NOMO-1 treated with DMSO at 0.1 percent for 48 hours (cell line): ENCODE data around the gene TRMT61A.

Source experiments
- DNase-seq: peaks from one replicate; lab custom pipeline; 2025; ENCODE audit not compliant: unreplicated experiment; lab: John Stamatoyannopoulos, UW

Gene TRMT61A

DNA sequence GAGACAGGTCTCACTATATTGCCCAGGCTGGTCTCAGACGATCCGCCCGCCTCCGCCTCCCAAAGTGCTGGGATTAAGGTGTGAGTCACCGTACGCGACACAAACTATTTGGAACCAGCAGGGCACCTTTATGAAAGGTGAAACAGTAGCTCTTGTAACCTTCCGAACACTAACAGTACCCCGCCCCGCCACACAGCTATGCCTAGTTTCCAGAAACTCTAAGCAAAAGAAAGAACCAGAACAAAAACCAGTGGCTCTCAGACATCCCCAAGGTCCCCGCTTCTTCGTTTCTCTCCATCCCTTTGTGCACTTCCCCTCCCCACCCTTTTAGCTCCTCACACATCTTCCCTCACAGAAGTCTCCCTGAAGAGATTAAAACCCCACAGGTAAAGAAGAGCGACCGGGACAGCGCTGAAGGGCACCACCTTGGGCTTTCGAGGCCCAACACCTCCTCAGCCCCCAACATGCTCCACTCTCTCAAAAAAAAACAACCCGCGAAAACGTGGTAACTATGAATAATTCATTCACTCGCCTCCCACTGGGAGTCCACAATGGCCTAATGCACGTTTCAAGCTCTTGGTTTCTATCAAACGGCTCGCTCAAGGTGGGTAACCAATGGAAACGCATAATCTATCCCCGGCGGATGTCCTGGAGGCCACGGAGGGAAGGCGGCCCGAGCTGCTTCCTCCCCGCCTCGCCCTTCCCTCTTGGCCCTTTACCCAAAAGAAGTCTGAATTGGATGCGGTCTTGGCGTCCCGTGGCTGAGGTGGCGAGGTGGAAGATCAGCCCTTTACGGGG lies 32.6 kb downstream of the TRMT61A start:
- peak; percentile 34 for DNase-seq

- DNase-seq = no peak
These were observed 33.1 kb downstream of the TRMT61A start for GRCh38 chr14:103562179-103562428.

DNA sequence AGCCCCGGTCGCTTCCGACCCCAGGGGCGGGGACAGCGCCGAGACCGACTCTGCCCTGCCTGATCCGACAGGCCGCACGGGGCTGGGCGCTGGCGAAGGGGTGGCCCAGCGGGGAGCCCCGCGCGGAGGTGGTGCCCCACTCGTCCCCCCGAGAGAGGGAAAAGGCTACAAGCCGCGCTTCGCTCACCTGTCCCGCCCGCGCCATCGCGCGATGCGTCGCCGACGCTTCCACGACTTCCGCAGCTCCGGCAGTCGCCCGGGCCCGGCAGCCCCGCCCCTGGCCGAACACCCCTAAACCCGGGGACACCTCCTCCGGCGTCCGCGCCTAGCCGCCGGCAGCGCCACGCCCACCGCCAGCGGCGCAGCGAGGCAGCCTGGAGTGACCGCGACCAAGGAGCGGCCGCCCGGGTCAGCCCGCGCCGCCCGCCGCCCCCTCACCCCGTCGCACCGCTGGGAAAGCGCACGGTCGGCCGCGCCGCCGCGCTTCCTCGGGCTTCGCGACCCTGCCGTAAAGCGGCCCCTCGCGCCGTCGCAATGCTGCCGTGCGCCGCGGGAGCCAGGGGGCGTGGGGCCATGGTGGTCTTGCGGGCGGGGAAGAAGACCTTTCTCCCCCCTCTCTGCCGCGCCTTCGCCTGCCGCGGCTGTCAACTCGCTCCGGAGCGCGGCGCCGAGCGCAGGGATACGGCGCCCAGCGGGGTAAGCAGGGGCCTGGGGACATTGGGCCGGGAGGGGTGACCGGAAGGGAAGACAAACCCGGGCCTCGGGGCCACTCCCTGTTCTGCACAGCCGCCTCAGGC lies 33.6 kb downstream of the TRMT61A start, which contains the start of the genes BAG5 and COA8:
BAG5 (minus strand) TSS at position 229 of the 797 bp plus-strand sequence. CDS start 1,493 bp downstream, outside the sequence.
COA8 (plus strand) TSS at position 532 of the 797 bp plus-strand sequence; CDS start at position 574, 42 bp downstream.
- peak; percentile 70 for DNase-seq

- DNase-seq = no peak
These were observed 34.2 kb downstream of the TRMT61A start for GRCh38 chr14:103563226-103563620.

GRCh38 chr14:103563844-103564505 lies 35.0 kb downstream of the TRMT61A start:
- DNase-seq = no peak

DNA sequence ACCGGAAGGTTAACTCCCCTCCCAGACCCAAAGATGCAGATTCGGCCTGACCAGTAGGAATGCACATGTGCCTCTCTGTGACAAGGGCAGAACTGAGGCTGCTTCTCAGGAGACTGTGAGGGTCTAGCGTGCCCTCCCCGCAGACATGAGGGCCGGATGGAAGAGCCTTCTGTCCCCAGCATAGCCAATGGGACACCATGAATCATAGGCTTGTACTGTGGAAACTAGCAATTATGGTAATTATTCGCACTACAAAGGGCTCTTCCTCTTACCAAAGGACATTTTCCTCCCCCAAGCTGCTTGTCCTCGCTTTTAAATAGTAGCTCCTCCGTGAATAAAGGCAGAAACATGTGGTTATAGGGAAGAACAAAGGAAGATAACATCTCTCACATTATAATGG lies 40.0 kb downstream of the TRMT61A start:
- no peak for DNase-seq

DNA sequence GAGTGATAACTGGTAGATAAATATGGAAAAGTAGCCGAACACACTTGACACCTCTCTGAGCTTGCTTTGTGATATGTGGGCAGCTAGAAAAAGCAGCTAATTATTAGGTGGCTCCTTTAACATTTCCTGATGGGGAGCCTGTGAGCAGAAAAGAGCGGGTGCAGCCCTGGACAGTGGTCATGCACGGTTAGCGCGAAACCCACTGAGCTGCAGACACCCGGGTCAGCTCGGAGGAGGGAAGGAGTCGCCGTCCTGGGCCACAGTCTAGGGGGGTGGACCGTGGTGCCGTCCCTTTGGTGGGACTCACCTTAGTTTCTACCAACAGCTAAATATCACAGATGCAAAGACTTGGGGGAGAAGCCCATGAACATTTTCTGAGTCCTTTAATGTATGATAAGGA lies 40.4 kb downstream of the TRMT61A start:
- no peak for DNase-seq

GRCh38 chr14:103574104-103574503 lies 45.1 kb downstream of the TRMT61A start:
- DNase-seq = no peak

DNA sequence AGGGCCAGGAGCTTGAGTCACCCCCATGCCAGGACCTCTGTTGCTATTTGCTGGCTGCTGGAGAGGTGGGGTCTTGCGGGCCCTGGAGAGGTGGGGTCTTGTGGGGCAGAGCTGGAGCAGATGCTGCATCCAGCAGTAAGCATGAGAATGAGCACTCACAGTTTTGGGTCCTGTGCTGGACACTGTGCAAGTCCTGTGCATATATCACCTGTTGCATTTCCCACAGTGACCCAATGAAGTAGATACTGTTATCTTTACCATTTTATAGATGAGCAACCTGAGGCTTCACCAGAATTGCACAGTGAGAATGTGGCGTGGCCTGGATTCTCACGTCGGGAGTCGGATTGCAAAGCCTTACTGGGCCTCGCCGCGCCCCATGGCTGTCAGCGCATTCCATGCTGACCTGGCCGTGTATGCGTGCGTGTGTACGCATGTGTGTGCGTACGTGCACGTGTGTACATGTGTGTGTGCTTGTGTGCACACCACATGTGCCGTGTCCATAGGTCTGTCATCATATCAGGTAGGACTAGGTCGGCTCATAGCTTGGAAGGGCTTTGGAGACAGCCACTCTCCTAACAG lies 45.8 kb downstream of the TRMT61A start:
- DNase-seq = no peak

GRCh38 chr14:103576371-103577024 lies 47.5 kb downstream of the TRMT61A start:
- no peak for DNase-seq

DNA sequence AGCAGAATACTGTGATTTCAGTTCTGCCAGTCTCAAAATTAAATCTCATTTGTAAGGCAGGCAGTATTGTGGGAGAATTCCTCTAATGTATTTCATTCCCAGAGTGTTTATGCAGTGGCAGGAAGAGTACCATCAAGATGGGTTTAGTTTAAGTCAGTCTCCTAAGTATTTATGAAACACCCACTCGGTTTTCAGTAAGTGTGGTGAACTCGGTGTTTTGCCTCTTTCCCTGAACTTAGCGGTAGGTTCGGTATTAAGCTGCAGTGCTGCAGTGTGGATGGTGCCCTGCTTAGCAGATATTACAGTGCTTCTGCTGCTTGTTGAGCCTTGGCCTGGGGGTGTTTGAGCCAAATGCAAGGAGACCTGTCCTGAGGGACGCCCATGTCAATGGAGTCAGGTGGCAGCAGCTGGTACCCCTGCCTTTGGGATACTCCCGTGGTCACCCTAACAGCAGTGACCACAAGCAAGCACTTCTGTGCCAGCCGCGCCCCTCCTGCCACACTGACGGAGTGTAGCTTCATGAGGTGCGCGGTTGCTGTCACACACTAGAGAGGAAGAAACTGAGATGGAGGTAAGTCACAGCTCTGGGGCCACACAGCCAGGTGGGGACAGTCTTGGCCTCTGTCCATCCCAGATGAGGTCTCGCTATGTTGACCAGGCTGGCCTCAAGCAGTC lies 49.5 kb downstream of the TRMT61A start:
- DNase-seq = no peak

- DNase-seq = no peak
These were observed 52.2 kb downstream of the TRMT61A start for GRCh38 chr14:103581206-103581605.

DNA sequence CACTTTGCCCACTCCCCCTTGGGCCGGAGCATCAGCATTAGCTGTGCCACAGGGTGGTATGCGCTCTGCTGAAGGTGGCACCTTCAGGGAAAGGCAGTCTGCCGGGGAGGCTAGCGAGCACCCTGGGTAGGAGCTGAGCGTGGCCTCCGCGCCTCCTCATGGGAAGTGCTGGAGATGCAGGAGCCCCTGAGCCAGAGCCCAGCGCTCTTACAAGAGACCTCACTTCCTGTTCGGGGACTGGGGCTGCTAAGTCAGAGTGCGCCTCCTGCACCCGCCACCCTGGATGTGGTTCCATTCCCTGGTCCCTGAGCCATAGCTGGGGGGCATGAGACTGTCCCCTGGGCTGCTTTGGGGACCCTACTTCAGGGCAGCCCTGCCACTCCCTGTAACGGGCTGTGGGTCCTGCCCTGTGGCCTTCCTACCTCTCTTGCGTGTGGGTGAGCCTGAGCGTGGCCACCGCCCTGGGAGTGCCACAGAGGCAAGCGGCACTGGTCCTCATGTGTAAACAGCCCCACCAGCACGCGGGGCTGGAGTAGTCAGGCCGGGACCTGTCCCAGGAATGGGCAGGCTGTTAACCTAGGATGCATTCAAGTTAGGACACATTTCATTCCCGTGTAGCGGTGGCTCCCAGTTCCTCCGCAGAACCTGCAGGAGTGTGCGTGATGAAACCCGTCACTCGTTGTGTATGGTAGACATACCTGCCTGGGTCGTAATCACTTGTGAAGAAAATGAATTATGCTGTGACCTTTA lies 53.1 kb downstream of the TRMT61A start:
- DNase-seq = no peak

- no peak for DNase-seq
These were observed 55.4 kb downstream of the TRMT61A start for GRCh38 chr14:103584326-103584915.
